GM19351 (cell line): ENCODE results near the gene CENPA.
"Not testable (repeated sequence)": the region's sequence is repeated elsewhere in the genome, so short reads cannot be mapped to it uniquely, and the experiment has no call there.

ENCODE experiments used
- ATAC-seq: cut with Tn5 transposase; IDR thresholded peaks from one replicate; pipeline ENCODE4 v1.9.1; 2021; ENCODE audit warnings: mild to moderate bottlenecking, moderate library complexity; ENCODE audit not compliant: unreplicated experiment

The CENPA gene

GRCh38 chr2:26759845-26760244 lies 26.0 kb upstream of the CENPA start:
- no peak for ATAC-seq

- ATAC-seq, result not testable (repeated sequence)
These were observed 24.9 kb upstream of the CENPA start for GRCh38 chr2:26760991-26761390.

DNA sequence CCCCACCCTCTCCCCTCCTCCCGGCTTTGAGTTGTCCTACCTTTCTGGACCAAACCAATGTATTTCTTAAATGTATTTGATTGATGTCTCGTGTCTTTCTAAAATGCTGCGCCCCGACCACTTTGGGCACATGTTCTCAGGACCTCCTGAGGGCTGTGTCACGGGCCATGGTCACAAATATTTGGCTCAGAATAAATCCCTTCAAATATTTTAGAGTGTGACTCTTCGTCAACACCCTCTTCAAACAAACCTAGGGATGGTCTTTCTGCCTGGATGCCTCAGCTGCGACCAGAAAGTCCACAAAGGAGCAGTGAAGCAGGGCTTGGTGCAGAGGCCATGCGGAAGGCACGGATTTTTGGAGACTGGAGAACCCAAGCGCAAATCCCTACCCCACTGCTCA lies 22.8 kb upstream of the CENPA start:
- ATAC-seq, result no peak

DNA sequence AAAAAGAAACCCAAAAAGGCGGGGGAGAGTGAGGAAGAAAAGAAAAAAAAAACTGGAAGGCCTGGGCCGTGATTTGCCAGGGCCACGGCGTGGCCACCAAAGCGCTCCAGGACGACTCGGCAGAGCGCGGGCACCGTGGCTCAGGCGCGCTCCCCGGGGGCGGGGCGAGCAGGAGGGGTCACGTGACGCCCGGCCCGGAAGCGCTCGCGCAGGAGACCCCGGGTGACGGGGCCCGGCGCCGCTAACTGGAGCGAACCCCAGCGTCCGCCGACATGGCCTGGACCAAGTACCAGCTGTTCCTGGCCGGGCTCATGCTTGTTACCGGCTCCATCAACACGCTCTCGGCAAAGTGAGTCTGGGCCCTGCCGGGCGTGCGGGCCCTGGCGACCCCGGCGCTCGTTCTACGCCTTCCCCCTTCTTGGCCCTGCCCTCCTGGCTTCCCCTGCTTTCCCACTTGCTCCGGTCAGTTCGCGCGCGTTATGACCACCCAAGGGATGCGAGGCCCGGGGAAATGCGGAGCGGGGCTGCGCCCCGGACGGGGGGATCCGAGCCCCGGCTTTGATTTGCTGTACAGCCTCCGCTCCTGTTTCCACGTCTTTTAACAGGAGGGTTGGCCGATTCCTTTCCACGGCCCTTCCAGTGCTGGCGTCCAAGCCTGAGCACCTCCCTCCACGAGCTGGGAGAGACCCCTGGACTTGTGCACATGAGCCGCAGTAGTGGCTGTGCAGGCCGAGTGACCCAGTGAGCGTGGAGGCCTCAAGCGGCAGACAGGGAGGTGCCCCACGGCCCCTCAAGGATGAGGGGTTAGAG lies 21.6 kb upstream of the CENPA start, which contains the start of gene SLC35F6:
SLC35F6 (plus strand) TSS at position 207 of the 810 bp plus-strand sequence; CDS start at position 273, 66 bp downstream.
- peak; percentile 86 for ATAC-seq

GRCh38 chr2:26764906-26765305 lies 20.9 kb upstream of the CENPA start:
- no peak for ATAC-seq

- no peak for ATAC-seq
These were observed 20.2 kb upstream of the CENPA start for GRCh38 chr2:26765475-26766200.

DNA sequence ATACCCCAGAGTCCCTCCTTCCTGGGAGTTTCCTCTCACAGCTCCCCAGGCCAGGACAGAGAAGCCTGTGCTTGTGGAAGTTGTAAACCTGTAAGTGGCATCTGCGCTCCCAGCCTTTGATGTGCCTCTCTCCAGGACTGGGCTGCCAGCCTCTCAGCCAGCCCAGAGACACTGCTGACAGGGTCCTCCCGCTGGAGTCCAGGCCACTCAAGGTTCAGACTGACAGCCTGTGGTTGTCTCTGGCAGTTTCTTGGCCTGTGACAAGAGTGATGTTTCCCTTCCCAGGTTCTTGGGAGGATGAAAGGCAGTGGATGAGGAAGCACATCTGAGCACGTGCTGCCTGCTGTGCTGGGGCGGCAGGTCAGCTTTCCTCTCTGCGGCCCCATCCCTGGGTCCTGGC lies 18.7 kb upstream of the CENPA start:
- ATAC-seq, result no peak

GRCh38 chr2:26767894-26768487 lies 17.9 kb upstream of the CENPA start:
- ATAC-seq, result no peak

GRCh38 chr2:26768759-26769088 lies 17.1 kb upstream of the CENPA start:
- ATAC-seq, result no peak

- no peak for ATAC-seq
These were observed 16.6 kb upstream of the CENPA start for GRCh38 chr2:26769089-26769761.

- no peak for ATAC-seq
These were observed 14.8 kb upstream of the CENPA start for GRCh38 chr2:26770986-26771586.

DNA sequence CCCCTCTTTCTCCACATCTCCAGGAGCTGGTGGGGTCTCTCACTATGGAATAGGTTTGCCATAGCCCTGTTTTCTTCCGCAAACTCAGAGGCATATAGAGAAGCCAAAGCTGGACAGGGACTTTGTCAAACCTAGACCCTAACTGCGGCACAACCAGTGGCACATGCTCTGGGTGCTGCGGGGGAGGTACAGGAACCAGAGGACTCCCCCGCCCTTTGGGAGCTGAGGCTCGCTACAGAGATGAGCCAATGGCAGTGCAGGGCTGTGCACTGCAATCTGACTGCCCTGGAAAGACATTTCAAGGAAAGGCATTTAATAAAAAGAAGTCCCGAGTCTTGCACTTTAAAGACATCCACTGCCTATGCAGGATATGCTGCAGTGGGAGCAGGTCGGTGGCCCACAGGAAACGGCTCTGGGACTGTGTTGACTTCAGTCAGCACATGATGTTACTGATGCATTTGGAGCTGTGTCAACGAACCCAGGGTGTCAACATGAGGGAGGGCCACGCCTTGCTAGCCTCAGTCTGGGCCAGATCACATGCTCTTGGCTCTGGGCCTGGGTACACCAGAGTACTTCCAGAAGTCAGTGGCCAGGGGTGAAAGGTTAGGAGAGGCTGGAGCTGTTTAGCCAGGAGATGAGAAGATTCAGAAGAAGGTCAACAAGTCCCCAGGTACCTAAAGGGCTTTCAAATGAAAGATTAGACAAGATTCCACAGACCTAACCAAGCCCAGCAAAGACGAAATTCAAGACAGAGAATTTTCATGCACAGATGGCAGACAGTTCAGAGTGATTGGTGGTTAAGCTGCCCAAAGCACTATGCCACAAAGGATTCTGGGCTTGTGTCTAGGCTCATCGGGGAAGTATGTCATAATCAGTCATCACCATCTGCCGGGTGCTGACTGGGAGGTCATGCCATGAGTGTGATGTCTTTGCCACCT lies 13.5 kb upstream of the CENPA start:
- ATAC-seq, result no peak

DNA sequence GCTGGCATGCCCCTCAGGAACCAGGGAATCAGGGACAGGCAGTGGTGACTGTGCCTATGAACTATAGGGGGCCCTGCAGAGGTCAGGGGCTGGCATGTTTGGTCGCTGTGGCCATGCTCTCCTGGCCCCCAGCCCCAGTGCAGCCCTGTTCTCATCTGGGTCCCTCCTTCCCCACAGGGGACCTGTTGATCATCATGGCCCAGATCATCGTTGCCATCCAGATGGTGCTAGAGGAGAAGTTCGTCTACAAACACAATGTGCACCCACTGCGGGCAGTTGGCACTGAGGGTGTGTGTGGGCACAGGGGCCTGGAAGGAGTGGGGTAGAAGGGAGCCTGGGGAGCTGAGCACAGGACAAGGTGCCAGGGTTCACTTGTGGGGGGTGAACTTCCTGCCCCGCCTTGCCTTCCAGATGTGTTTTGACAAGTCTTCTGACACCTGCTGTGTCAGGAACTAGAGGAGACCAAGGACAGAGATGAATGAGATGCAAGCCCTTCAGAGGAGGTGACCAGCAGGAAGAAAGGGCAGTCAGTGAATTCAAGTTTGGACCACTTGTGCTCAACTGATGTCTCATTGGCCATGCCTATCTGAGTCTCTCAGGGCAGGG lies 9.6 kb upstream of the CENPA start:
- ATAC-seq, result no peak

- ATAC-seq, result no peak
These were observed 7.8 kb upstream of the CENPA start for GRCh38 chr2:26778098-26778497.

- no peak for ATAC-seq
These were observed 7.3 kb upstream of the CENPA start for GRCh38 chr2:26778507-26778906.

- ATAC-seq, result no peak
These were observed 5.6 kb upstream of the CENPA start for GRCh38 chr2:26780203-26780760.

- no peak for ATAC-seq
These were observed 2.8 kb upstream of the CENPA start for GRCh38 chr2:26782876-26783704.

DNA sequence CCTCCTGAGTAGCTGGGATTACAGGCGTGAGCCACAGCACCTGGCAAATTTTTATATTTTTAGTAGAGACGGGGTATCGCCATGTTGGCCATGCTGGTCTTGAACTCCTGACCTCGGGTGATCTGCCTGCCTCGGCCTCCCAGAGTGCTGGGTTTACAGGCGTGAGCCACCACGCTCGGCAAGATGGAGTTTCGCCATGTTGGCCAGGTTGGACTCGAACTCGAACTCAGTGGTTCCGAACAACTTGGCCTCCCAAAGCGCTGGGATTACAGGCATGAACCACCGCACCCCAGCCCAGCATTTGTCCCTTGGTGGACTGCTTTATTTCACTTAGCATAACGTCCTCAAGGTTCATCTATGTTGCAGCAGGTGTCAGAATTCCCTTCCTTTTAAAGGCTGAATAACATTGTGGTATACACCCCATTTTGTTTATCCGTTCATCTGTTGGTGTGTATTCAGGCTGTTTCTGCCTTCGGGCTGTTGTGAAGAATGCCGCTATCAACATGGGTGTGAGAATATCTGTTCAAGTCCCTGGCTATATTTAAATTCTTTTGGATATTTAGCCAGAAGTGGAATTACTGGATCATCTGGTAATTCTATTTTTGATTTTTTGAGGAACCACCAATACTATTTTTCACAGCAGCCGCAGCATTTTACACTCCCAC lies 1.2 kb upstream of the CENPA start:
- no peak for ATAC-seq
